WTC11 (cell line): Measurements from ENCODE around the gene PTGES3L. TPM values are rescaled to one million over a fixed set of nuclear protein-coding genes. Genes with fewer than 3 reads are reported as not detected.

ENCODE experiments used
- ATAC-seq: fragments of 200-7000 bp; cut with Tn5 transposase; 2 replicates; pipeline ENCODE4 v1.10.0; 2021; ENCODE audit warnings: mild to moderate bottlenecking, moderate library complexity
- CTCF ChIA-PET: fragments of 300-600 bp; sonication (Branson Sonifier 250); formaldehyde crosslinking; loops from one replicate; lab custom pipeline; 2021; ENCODE audit warnings: antibody characterized with exemption; lab: Charles Lee
- POLR2A ChIA-PET: fragments of 350-600 bp; sonication (Branson Sonifier 250); formaldehyde crosslinking; loops from one replicate; lab custom pipeline; 2021; ENCODE audit warnings: antibody characterized with exemption; lab: Charles Lee
- DNase-seq: peaks from one replicate; pipeline ENCODE4 v3.0.0; 2021; ENCODE audit warnings: low spot score
- H3K27ac Mint-ChIP-seq: 2 replicates; pipeline ENCODE4 v1.8.0; 2021; ENCODE audit warnings: mixed read lengths
- H3K27me3 Mint-ChIP-seq: 2 replicates; pipeline ENCODE4 v1.8.0; 2021; ENCODE audit warnings: low read depth, mild to moderate bottlenecking, moderate library complexity, mixed read lengths
- H3K36me3 Mint-ChIP-seq: 2 replicates; pipeline ENCODE4 v1.8.0; 2021; ENCODE audit warnings: mixed read lengths
- H3K4me1 Mint-ChIP-seq: 2 replicates; pipeline ENCODE4 v1.8.0; 2022; ENCODE audit warnings: mixed read lengths
- H3K4me3 Mint-ChIP-seq: 2 replicates; pipeline ENCODE4 v1.8.0; 2021; ENCODE audit warnings: mild to moderate bottlenecking, moderate library complexity, mixed read lengths
- H3K9me3 Mint-ChIP-seq: 2 replicates; pipeline ENCODE4 v1.8.0; 2021; ENCODE audit warnings: mixed read lengths
- AR ChIP-seq: fragments of 250-450 bp; sonication (Bioruptor Pico); IDR thresholded peaks from 2 replicates; pipeline ENCODE4 v1.9.0; 2021; ENCODE audit warnings: mild to moderate bottlenecking
- ATF6 ChIP-seq: sonication (generic); formaldehyde crosslinking; IDR thresholded peaks from 2 replicates; pipeline ENCODE4 v1.8.1; 2023; ENCODE audit warnings: mild to moderate bottlenecking, missing genetic modification reagents
- CTCF ChIP-seq: fragments of 200-600 bp; IDR thresholded peaks from 2 replicates; pipeline ENCODE4 v1.8.0; 2022; ENCODE audit warnings: antibody characterized with exemption
- ELF4 ChIP-seq: sonication (generic); formaldehyde crosslinking; IDR thresholded peaks from 2 replicates; pipeline ENCODE4 v1.8.1; 2022; ENCODE audit warnings: low read depth, mild to moderate bottlenecking, moderate library complexity, missing genetic modification reagents
- FOXJ3 ChIP-seq: sonication (generic); formaldehyde crosslinking; IDR thresholded peaks from 2 replicates; pipeline ENCODE4 v1.9.0; 2021; ENCODE audit warnings: missing genetic modification reagents, mild to moderate bottlenecking, borderline replicate concordance
- IRF2 ChIP-seq: sonication (generic); formaldehyde crosslinking; IDR thresholded peaks from 2 replicates; pipeline ENCODE4 v1.8.0; 2022; ENCODE audit warnings: low read depth, missing genetic modification reagents, borderline replicate concordance
- NFE2L1 ChIP-seq: sonication (generic); formaldehyde crosslinking; IDR thresholded peaks from 2 replicates; pipeline ENCODE4 v1.8.1; 2023; ENCODE audit warnings: missing genetic modification reagents
- NR1H2 ChIP-seq: sonication (generic); formaldehyde crosslinking; IDR thresholded peaks from 2 replicates; pipeline ENCODE4 v1.9.0; 2021; ENCODE audit warnings: mild to moderate bottlenecking, moderate library complexity, missing genetic modification reagents
- NR2C2 ChIP-seq: sonication (generic); formaldehyde crosslinking; IDR thresholded peaks from 2 replicates; pipeline ENCODE4 v1.8.0; 2022; ENCODE audit warnings: mild to moderate bottlenecking, missing genetic modification reagents
- NR3C1 ChIP-seq: sonication (generic); formaldehyde crosslinking; conservative IDR thresholded peaks from 2 replicates; pipeline ENCODE4 v1.8.1; 2023; ENCODE audit warnings: low read depth, mild to moderate bottlenecking, missing genetic modification reagents
- PREB ChIP-seq: sonication (generic); formaldehyde crosslinking; IDR thresholded peaks from 2 replicates; pipeline ENCODE4 v1.8.1; 2022; ENCODE audit warnings: mild to moderate bottlenecking, missing genetic modification reagents, moderate library complexity, borderline replicate concordance
- SMAD4 ChIP-seq: sonication (generic); formaldehyde crosslinking; IDR thresholded peaks from 2 replicates; pipeline ENCODE4 v1.8.0; 2022; ENCODE audit warnings: mild to moderate bottlenecking, missing genetic modification reagents
- STAT6 ChIP-seq: sonication (generic); formaldehyde crosslinking; conservative IDR thresholded peaks from 2 replicates; pipeline ENCODE4 v1.8.1; 2023; ENCODE audit warnings: mild to moderate bottlenecking, low read depth, missing genetic modification reagents, moderate library complexity
- TEAD1 ChIP-seq: sonication (generic); formaldehyde crosslinking; IDR thresholded peaks from 2 replicates; pipeline ENCODE4 v1.8.0; 2022; ENCODE audit warnings: mild to moderate bottlenecking, missing genetic modification reagents
- ZBTB21 ChIP-seq: sonication (generic); formaldehyde crosslinking; IDR thresholded peaks from 2 replicates; pipeline ENCODE4 v1.8.1; 2023; ENCODE audit warnings: mild to moderate bottlenecking, missing genetic modification reagents, borderline replicate concordance
- ZMAT4 ChIP-seq: fragments of 250-450 bp; sonication (Bioruptor Pico); IDR thresholded peaks from 2 replicates; pipeline ENCODE4 v1.9.0; 2021; ENCODE audit warnings: mild to moderate bottlenecking
- ZNF281 ChIP-seq: sonication (generic); formaldehyde crosslinking; IDR thresholded peaks from 2 replicates; pipeline ENCODE4 v1.8.0; 2023; ENCODE audit warnings: mild to moderate bottlenecking, missing genetic modification reagents
- ZNF423 ChIP-seq: fragments of 250-450 bp; sonication (Bioruptor Pico); IDR thresholded peaks from 2 replicates; pipeline ENCODE4 v2.1.2; 2022; ENCODE audit warnings: mild to moderate bottlenecking, moderate library complexity
- ZNF425 ChIP-seq: fragments of 250-450 bp; sonication (Bioruptor Pico); conservative IDR thresholded peaks from 2 replicates; pipeline ENCODE4 v1.9.0; 2021; ENCODE audit warnings: mild to moderate bottlenecking
- ZNF671 ChIP-seq: fragments of 250-450 bp; sonication (Bioruptor Pico); IDR thresholded peaks from 2 replicates; pipeline ENCODE4 v1.8.0; 2021; ENCODE audit warnings: mild to moderate bottlenecking
- total RNA-seq: library from RNA; stranded (reverse); gene quantifications from 3 replicates; pipeline ENCODE4 v1.2.3, GENCODE V29; 2021

PTGES3L gene
- total RNA-seq, 1 experiment from 2014 or later: 2.1 TPM

- TF ChIP-seq NR3C1 (CRISPR knock-in tag) (no peak), ELF4 (no peak), NFE2L1 (no peak), STAT6 (CRISPR knock-in tag) (no peak), NR1H2 (no peak), ZNF423 (CRISPR knock-in tag) (no peak)
These were observed 26.2 kb downstream of the PTGES3L start (continued) for GRCh38 chr17:42953669-42954068.

GRCh38 chr17:42950044-42950783 is 29.7 kb downstream of the PTGES3L start:
- ATAC-seq (no peak), DNase-seq (no peak)
- H3K27ac Mint-ChIP-seq: no peak overlapping the region
- CTCF ChIA-PET: no interaction called here
- POLR2A ChIA-PET: interaction anchor here (0.6 kb wide), 1 partner anchor 20 kb away, joined by 3 read pairs; no protein-coding TSS in a partner anchor
- no peaks in the 10 kb centered on the region for H3K9me3 Mint-ChIP-seq
- H3K36me3 Mint-ChIP-seq: peaks cover 51% of the 10 kb centered on the region
- no peaks in the 10 kb centered on the region for H3K27me3 Mint-ChIP-seq
- no peaks in the 10 kb centered on the region for H3K4me1 Mint-ChIP-seq
- no peak overlapping the region for H3K4me3 Mint-ChIP-seq
- TF ChIP-seq CTCF (no peak), ZMAT4 (no peak), ZBTB21 (no peak), NR2C2 (CRISPR knock-in tag) (no peak), ATF6 (CRISPR knock-in tag) (no peak), AR (CRISPR knock-in tag) (no peak), ZNF425 (no peak), ZNF671 (no peak), FOXJ3 (CRISPR knock-in tag) (no peak), ZNF281 (CRISPR knock-in tag) (no peak), IRF2 (no peak), SMAD4 (CRISPR knock-in tag) (no peak), PREB (no peak), TEAD1 (CRISPR knock-in tag) (no peak)
